GM21526 (cell line): ENCODE data around the gene PACSIN1.

Experiments used
- ATAC-seq: cut with Tn5 transposase; IDR thresholded peaks from one replicate; pipeline ENCODE4 v1.9.1; 2021; ENCODE audit warnings: moderate library complexity; ENCODE audit not compliant: unreplicated experiment, low FRiP score

PACSIN1 gene

DNA sequence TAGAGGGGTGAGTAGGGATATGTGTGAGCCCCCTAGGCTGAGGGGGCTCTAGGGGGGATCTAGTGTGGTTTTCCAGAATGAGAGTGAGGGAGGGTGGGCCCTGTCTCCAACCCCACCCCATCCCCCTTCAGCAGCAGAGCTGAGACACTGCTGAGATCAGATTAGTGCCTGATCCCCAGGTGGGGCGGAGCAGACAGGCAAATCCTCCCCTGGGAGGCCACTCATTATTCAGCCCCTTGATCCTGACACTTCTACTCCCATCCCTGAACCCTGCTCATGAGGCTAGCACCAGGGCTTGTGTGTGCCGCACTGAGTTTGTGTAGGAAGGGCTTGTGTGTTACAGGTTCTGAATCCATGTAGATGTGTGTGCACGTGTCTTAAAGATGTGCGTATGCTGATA, 47.8 kb downstream of the PACSIN1 start:
- ATAC-seq: no peak

DNA sequence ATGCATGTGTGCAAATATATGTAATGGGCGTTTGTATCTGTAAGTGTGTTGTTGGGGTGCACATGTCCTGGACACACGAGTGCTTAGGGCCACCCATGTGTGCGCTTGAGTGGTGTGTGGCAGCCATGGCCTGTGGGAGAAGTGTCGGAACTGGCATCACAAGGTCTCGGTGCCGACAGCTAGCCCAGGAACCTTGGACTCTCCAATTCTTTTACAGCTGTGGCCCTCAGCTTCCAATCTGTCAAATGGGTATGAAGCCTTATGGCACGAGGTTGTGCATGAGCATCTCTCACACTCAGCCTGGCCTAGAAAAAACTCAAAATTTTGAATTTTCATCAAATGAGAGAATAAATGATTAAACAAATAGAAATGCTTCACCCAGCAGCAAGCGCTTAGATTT, 48.2 kb downstream of the PACSIN1 start:
- no peak for ATAC-seq

DNA sequence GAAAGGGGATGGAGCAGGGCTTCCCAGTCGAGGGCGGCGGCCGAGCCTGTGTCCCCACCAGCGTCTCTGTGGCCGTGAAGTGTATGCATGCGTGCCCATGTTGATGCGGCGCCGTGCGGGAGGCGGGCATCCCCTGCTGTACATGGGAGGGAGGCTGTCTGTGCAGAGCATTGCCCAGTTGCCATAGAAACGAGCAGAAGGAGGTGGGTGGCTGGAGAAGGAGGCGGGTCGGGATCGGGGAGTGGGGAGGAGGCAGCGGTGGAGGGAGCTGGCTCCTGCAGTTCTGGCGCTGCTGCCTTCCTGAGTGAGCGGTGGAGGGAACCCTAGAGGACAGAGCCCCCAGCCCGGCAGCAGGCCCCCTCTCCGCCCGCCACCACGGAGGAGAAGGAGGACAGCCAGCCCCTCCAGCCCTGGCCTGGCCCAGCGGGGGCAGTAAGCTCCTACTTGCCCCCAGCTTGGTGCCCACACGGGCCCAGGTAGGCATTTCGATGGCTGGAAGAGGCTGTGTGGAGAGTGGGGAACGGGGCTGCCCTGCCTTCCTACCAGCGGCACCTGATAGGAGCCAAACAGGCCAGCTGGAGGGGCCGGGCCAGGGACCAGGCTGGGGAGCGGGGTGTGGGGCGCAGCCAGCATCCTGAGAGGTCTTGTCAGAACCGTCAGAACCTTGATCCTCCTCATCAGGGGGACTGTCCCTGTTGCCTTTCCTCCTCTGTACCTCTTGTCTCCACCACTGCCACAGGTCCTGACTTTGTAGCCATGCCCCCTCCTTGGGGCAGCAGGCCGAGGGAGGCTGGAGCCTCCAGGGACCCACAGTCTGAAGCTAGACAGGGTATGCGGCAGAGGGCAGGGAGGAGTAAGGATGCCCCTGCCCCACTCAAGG, 49.0 kb downstream of the PACSIN1 start:
- no peak for ATAC-seq

GRCh38 chr6:34515473-34516387, 49.9 kb downstream of the PACSIN1 start:
- no peak for ATAC-seq

GRCh38 chr6:34516391-34517324, 50.8 kb downstream of the PACSIN1 start:
- ATAC-seq: no peak

DNA sequence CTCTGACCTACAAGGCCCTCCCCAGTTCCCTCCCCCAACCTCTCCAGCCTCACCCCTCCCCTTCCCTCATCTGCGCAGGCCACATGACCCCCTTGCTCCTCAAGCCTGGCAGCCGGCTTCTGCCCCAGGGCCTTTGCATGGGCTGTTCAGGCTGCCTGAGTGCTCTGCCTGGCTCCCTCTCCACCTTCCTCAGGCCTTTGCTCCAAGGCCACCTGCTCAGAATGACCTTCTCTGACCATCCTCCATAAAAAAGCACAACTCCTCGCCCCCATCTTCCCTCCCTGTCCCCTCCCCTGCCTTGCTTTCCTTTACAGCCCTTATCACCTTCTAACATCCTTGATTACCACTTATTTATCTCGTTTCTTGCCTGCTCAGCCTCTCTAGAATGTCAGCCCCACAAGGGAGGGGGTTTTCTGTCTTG, 51.6 kb downstream of the PACSIN1 start:
- ATAC-seq: no peak

GRCh38 chr6:34517966-34518365, 52.1 kb downstream of the PACSIN1 start:
- ATAC-seq: no peak

DNA sequence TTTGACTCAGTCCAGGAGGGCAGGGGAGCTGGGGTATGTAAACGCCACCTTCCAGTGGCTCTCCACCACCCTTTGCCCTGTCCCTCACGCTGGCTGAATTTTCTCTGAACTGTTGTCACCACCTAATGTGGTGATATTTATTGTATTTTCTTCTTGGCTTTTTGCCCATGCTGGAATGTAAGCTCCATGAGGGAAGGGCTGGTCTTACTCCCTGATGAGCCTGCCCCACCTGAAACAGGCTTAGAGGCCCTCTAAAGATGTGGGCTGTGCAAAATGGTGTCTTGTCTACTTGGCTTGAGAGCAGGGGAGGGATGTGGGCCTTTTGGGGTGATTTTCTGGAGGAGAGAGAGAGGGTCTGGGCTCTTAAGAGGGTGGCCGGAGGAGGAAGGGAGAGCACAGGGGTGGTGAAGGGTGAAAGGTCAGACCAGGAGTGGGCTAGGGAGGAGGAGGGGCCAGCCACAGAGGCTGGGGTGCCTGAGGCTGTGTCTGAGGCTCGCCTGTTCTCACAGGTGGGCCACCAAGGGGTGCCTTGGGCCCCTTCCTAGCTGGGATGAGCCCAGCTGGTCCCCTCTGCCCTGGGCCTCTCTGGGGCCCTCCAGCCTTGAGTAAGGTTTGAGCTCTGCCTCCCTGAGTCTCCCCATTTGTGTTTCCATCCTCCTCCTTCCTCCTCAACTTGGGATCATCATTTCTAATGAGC, 52.9 kb downstream of the PACSIN1 start:
- ATAC-seq: no peak

DNA sequence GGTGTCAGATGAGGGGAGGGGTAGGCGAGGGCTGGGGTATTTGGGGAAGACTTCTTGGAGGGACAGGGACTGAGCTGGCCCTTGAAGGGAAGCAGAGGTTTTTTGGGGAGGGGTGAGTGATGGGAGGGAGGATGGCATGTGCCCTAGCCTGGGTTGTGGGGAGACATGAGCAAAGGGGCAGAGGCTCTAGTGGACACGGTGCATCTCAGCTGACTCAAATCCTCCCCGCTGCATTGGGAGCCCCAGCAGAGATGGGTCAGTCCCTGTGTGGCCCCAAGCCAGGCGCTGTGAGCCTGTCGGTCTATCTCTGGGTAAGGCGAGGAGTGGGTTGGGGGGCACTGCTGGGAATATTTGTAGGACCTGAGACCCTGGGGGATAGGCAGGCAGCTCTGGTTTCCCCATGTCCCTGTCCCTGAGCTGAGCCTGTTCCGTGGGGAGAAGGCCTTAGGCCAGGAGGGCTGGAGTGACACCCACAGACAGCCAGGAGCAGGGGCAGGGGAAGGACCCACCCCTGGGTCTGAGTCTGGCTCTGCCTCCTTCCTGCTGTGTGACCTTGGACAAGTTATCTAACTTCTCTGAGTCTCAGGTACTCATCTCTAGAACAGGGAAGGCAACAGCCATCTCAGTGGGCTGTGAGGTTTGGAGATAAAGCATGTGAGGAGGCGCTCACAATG, 54.2 kb downstream of the PACSIN1 start:
- ATAC-seq: no peak

- no peak for ATAC-seq
Measured at GRCh38 chr6:34520645-34521462, 55.0 kb downstream of the PACSIN1 start.

- ATAC-seq: no peak
Measured at GRCh38 chr6:34521463-34522285, 55.8 kb downstream of the PACSIN1 start.

GRCh38 chr6:34522761-34523160, 56.9 kb downstream of the PACSIN1 start:
- ATAC-seq: no peak

- no peak for ATAC-seq
Measured at GRCh38 chr6:34523441-34524206, 57.7 kb downstream of the PACSIN1 start.

GRCh38 chr6:34524499-34524898, 58.6 kb downstream of the PACSIN1 start:
- no peak for ATAC-seq

GRCh38 chr6:34524971-34525370, 59.1 kb downstream of the PACSIN1 start:
- no peak for ATAC-seq

GRCh38 chr6:34525431-34526175, 59.7 kb downstream of the PACSIN1 start:
- ATAC-seq: no peak
